Left renal cortex interstitium (tissue), 4 donors: ENCODE results near the gene GEMIN7. TPM values are rescaled to one million over a fixed set of nuclear protein-coding genes. Genes with fewer than 3 reads are reported as not detected.

ENCODE experiments used
- polyA plus RNA-seq, 4 donors: library from polyadenylated mRNA; unstranded; fragments of 120-200 nt; gene quantifications; one replicate each; pipeline ENCODE4 v1.2.1, GENCODE V29; 2013; ENCODE audit not compliant: insufficient read length in 4 of 4

GEMIN7 gene
- polyA plus RNA-seq, 4 donors = 19.2 to 25.0 (median 22.6) TPM

Other genes with a start within 250 kb of the GEMIN7 start
- 100 to 1,000 TPM; 150 to 188 (median 163) TPM for gene NECTIN2, start 233.0 kb upstream of the GEMIN7 start, polyA plus RNA-seq
- 10 to 100 TPM; 40.5 to 59.2 (median 49.0) TPM for gene TOMM40, start 188.0 kb upstream of the GEMIN7 start, polyA plus RNA-seq
- 100 to 1,000 TPM; 315 to 432 (median 415) TPM for gene APOE, start 173.5 kb upstream of the GEMIN7 start, polyA plus RNA-seq
- 10 to 100 TPM in 2 of 4 donors, 1 to 10 TPM in 2; 8.7 to 26.2 (median 10.1) TPM for gene APOC1, start 164.7 kb upstream of the GEMIN7 start, polyA plus RNA-seq
- under 1 TPM in 1 of 4 donors, not detected in 3; 0.51 TPM for gene APOC4, start 137.0 kb upstream of the GEMIN7 start, polyA plus RNA-seq
- 10 to 100 TPM in 2 of 4 donors, 1 to 10 TPM in 2; 5.5 to 21.4 (median 8.5) TPM for gene APOC2, start 133.2 kb upstream of the GEMIN7 start, polyA plus RNA-seq
- 100 to 1,000 TPM; 112 to 140 (median 116) TPM for gene CLPTM1, start 123.9 kb upstream of the GEMIN7 start, polyA plus RNA-seq
- 1 to 10 TPM; 4.0 to 7.4 (median 6.8) TPM for gene RELB, start 77.8 kb upstream of the GEMIN7 start, polyA plus RNA-seq
- gene CLASRP, start 40.2 kb upstream of the GEMIN7 start, polyA plus RNA-seq = 10 to 100 TPM; 56.3 to 89.1 (median 73.0) TPM
- gene ZNF296, start 2.8 kb upstream of the GEMIN7 start, polyA plus RNA-seq = 1 to 10 TPM in 3 of 4 donors, under 1 TPM in 1; 0.35 to 2.3 (median 1.6) TPM
- gene PPP1R37, start 13.9 kb downstream of the GEMIN7 start, polyA plus RNA-seq = 10 to 100 TPM; 19.4 to 36.6 (median 32.4) TPM
- gene NKPD1, start 81.7 kb downstream of the GEMIN7 start, polyA plus RNA-seq = under 1 TPM; 0.13 to 0.39 (median 0.20) TPM
- gene TRAPPC6A, start 99.0 kb downstream of the GEMIN7 start, polyA plus RNA-seq = 10 to 100 TPM; 32.7 to 51.4 (median 44.5) TPM
- 10 to 100 TPM in 3 of 4 donors, 1 to 10 TPM in 1; 7.9 to 13.0 (median 10.5) TPM for gene BLOC1S3, start 99.5 kb downstream of the GEMIN7 start, polyA plus RNA-seq
- 10 to 100 TPM in 2 of 4 donors, 1 to 10 TPM in 2; 7.8 to 15.3 (median 10.6) TPM for gene EXOC3L2, start 166.1 kb downstream of the GEMIN7 start, polyA plus RNA-seq
- gene MARK4, start 172.0 kb downstream of the GEMIN7 start, polyA plus RNA-seq = 10 to 100 TPM; 34.4 to 41.7 (median 41.1) TPM
- under 1 TPM; 0.29 to 0.88 (median 0.57) TPM for gene CKM, start 243.6 kb downstream of the GEMIN7 start, polyA plus RNA-seq